HG03039 (cell line): Measurements from ENCODE around the gene SAMD4A.

Experiments used
- ATAC-seq: cut with Tn5 transposase; IDR thresholded peaks from one replicate; pipeline ENCODE4 v1.9.1; 2021; ENCODE audit warnings: mild to moderate bottlenecking, moderate library complexity; ENCODE audit not compliant: unreplicated experiment

SAMD4A gene, protein sequence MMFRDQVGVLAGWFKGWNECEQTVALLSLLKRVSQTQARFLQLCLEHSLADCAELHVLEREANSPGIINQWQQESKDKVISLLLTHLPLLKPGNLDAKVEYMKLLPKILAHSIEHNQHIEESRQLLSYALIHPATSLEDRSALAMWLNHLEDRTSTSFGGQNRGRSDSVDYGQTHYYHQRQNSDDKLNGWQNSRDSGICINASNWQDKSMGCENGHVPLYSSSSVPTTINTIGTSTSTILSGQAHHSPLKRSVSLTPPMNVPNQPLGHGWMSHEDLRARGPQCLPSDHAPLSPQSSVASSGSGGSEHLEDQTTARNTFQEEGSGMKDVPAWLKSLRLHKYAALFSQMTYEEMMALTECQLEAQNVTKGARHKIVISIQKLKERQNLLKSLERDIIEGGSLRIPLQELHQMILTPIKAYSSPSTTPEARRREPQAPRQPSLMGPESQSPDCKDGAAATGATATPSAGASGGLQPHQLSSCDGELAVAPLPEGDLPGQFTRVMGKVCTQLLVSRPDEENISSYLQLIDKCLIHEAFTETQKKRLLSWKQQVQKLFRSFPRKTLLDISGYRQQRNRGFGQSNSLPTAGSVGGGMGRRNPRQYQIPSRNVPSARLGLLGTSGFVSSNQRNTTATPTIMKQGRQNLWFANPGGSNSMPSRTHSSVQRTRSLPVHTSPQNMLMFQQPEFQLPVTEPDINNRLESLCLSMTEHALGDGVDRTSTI

DNA sequence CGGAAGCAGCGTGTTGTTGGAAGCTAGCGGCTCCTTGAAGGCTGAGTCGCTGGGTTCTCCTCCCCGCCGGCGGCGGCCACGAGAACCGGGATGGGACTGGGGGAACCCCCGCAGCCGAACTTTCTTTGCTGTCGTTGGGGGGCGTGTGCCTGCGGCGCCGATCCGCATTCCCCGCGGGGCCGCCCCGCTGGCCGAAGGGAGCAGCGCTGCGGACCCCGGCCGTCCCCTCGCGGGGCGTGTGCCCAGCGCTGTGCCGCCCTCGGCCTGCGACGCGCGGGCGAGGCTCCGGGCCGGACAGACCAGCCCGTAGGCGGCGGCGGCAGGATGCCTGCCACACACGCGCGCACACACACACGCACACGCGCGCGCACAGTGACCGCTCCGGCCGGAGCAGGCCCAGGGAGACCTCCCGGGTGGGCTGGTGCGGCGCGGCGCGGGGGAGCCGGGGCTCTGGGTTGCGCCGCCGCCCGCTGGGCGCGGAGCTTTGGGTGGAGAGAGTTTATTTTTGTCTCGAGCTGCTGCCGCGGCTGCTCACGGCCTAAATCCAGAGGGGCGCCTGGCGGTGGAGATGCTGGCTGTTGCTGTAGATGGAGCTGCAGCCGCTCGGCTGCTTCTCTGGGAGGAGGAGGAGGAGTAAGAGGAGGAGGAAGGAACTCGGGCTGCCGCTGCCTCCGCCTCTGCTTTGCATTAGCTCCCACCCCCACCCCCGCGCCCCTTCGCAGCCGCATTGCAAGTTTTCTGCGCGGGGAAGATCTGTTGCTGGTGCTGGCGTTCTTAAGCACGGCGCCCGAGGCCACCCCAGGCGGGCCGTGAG is at the start of gene SAMD4A:
Gene SAMD4A (plus strand): TSS at position 719 of the 814 bp plus-strand sequence. CDS start 789 bp downstream, outside the sequence.
- ATAC-seq: peak; percentile 36

DNA sequence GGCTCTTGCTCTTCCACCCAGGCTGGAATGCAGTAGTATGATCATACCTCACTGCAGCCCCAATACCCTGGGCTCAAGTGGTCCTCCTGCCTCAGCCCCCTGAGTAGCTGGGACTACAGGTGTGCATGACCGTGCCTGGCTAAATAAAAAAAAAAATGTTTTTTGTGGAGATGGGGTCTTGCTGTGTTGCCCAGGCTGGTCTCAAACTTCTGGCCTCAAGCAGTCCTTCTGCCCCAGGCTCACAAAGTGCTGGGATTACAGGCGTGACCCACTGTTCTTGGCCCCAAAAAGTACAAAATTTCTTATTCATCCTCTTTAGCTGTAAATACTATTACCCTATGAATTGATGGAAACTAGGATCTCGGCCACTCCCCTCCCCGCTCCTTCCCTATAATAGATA is 42.5 kb upstream of the SAMD4A start:
- ATAC-seq: no peak

DNA sequence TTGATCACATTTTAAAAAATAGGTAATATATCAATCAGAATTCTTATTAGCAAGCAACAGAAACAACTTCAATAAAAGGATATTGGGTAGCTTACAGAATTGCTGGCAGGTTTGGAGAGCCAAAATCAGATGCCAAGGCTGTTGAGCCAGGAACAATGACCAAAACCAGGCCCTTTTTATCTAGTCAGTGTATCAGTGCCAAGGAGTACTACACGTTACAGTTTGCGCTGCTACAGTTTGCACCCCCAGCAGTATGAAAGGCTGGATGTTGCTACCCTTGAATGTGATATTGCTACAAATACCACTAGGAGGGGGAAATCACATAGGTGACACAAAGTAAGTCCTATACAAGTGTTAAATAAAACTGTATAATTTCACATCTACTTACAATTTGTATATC is 38.0 kb upstream of the SAMD4A start:
- no peak for ATAC-seq

DNA sequence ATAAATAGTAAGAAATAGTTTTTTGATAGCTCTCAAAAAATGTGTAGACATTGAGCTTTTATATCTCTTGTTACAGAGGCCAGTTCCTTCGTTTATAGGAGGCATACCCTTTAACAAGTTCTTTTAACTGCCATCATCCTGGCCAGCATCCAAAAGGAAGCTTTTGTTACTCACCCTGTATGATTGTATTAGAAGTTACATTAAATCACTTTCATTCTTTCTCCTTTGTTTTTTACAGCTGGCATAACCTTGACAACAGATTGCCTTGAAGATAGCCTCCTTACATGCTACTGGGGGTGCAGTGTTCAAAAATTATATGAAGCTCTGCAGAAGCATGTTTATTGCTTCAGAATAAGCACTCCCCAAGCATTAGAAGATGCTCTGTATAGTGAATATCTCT is 37.1 kb upstream of the SAMD4A start:
- ATAC-seq: no peak

DNA sequence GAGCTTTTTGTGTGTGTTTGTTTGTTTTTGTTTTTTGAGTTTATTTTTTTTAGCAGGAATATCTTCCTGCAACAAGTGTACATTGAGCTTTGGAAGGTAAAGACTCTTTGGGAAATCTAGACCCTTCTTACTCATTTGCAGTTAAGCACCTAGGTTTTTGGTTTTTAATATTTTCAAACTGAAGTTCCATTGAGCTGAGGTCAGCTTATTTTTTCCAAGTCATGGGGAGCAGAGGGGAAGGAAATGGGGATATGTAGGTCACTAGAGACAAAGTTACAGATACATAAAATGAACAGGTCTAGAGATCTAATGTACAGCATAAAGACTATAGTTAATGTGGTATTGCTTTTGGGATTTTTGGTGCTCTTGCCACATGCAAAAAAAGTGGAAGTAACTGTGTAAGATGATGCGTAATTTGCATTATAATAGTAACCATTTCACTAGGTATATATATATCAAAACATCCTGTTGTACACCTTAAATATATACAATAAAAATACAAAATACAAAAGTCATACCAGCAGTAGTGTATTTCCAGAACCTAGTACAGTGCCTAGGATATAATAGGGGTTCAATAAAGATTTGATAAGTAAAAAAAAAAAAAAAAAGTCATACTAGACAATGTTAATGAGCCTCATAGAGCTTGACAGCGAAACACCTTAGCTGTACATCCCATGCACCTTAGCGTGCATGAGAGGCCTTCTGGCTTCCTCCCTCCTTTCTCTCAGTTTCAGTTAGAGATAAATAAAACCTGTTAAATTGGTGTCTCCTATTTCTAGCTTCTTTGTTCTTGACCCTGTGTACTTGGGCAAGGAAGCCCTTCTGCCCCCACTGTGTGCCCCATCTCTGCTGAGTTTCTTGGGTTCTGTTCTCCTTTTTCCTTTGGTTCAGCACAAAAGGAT is 34.6 kb upstream of the SAMD4A start:
- ATAC-seq: peak; percentile 87

DNA sequence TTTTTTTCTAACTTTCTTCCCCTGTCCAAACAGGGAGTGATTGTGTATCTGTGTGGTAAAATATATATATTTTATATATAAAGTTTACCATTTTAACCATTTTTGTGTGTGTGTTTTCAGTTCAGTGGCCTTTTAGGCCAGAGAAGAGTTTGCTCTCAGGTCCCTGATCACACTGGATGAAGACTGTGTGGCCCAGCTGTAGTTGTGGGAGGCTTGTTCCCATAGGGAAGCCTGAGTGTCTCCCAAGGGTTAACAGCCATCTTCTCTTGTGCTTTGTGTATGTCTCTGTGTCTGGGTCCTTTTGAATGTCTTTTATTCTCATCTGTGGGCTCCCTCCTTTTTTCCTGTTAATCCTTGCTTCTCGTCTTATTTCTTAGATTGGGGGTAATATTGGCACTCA is 33.8 kb upstream of the SAMD4A start:
- ATAC-seq: peak; percentile 15

DNA sequence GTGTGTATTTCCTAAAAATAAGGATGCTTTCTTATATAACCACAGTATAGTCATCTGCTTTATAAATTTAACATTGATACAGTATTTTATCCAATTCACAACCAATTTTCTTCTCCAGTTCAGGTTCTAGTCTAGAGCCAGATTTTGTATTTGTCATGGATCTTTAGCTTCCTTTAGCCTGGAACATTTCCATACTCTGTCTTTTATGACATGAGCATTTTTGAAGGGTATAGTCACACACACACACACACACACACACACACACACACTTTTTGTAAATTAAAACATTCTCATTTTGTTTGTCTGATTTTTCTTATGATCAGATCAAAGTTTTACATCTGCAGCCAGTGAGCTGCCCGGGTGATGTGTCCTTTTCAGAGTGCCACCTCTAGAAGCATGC is 31.8 kb upstream of the SAMD4A start:
- ATAC-seq: no peak

DNA sequence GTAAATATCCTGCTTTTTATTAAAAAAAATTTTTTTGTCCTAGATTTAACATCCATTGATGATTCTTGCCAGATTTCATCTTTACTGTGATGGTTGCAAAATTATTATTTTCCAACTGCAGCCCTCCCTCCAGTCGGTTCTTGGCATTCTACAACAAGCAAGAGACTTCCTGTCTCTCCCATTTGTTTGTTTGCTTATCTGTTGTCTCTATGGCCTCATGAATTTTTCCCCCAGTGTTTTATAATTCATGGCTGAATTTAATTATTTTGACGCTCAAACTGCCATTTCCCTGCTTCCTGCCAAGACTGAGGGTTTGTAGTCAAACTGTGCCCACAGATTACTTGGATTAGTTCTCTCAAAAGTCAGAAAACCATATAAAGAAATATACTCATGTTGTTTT is 31.3 kb upstream of the SAMD4A start:
- ATAC-seq: no peak

DNA sequence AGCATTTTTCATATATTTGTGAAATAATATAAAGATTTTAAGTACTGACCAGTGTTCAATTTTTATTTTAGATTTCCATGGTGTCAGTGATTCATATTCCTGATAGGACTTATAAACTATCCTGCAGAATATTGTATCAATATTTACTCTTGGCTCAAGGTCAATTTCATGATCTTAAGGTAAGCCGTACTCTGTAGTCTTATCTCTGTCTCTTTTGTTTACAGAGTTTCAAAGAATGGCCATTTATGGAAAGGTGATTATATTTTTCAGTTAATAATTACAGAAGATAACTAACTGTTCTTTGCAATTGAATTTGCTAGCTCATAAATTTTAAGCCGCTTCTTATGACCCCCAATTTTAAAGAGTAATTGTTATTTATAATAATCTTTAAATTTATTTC is 29.3 kb upstream of the SAMD4A start:
- no peak for ATAC-seq

DNA sequence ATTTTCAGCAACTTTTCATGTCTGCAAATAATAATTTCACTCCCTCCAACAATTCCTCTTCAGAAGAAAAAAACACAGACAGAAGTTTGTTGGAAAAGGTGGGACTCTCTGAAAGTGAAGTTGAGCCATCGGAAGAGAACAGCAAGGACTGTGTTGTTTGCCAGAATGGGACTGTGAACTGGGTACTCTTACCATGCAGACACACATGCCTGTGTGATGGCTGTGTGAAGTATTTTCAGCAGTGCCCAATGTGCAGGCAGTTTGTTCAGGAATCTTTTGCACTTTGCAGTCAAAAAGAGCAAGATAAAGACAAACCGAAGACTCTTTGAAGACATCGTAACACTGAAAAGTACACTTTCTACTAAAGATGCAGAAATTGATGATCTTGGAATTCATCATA is 28.9 kb upstream of the SAMD4A start:
- ATAC-seq: no peak

DNA sequence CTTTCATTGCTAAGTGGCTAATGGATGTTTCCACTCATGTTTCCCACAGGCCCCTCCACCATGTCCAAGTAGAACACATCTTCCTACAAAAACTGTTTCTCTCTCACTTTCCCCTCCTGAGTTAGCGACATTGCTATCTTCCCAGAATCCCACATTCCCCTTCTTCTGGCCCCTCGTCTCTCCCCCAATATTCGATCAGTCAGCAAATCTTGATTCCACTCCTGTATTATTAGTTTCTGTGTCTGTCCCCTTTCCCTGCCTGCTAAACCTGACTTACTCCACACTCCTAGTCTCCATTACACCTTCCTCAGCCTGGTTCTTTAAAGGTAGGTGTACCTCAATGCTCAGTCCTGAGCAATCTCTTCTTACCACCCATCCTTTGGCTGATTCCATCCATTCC is 19.3 kb upstream of the SAMD4A start:
- ATAC-seq: no peak

DNA sequence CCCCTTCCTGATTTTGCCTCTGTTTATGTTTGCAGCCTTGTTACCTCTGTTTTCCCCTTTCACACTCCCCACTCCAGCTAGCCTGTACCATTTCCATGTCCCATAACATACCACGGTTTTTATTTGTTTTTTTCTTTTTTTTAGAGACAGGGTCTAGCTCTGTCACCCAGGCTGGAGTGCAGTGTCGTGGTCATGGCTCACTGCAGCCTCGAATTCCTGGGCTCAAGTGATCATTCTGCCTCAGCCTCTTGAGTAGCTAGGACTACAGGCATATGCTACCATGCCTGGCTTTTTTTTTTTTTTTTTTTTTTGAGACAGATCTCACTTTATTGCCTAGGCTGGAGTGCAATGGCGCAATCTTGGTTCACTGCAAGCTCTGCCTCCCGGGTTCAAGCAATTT is 18.4 kb upstream of the SAMD4A start:
- ATAC-seq: no peak

DNA sequence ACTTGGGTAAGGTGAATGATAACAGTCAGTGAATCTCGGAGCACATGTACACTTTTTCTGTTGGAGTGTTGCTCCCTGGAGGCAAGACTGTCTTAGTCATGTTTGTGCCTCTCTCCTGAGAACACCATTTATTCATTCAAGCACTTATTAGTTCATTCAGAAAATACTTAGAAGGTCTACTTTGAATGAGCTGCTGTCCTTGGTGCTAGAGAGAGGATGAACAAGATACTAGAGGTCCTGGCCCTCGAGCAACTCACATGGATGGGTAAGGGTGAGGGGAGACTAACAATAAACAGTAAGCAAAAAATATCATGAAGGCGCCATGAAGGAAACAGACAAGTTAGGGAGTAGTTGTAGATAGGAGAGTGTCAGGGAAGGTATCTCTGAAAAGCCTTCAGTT is 17.1 kb upstream of the SAMD4A start:
- no peak for ATAC-seq

DNA sequence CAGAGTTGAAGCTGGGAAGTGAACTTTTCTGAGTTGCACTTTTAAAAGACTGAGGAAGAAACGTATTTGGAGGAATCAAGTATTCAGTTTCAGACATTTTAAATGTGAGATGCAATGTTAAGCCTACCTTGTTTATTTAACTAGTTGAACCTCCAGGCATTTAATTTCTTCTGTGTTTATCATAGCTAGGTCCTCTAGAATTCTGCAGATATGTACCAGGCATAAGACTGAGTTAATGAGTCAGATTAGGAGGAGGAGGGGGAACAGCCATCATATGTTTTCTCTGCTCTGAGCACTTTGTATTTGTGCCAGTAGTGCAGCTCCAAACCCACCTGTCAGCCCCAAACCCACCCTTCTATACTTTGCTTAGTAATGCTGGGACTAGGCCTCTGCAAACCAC is 16.4 kb upstream of the SAMD4A start:
- no peak for ATAC-seq

DNA sequence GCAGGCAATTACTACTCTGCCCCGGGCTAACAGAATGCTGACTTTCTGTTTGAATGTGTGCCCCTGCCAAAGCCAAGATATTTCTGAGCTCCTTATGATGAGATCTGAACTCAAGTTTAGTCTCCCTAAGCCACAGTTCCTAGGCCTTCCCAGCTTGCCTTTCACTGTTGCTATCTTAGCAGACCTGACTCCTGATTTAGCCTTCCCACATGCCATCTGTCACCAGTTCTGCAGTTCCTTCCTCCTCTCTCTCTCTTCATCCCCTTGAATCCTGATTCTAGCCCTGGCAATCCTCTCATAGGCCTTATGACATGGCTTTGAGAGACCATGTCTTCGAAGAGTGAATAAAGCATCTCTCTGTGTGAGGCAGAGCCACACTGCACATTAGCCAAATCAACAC is 12.5 kb upstream of the SAMD4A start:
- no peak for ATAC-seq

DNA sequence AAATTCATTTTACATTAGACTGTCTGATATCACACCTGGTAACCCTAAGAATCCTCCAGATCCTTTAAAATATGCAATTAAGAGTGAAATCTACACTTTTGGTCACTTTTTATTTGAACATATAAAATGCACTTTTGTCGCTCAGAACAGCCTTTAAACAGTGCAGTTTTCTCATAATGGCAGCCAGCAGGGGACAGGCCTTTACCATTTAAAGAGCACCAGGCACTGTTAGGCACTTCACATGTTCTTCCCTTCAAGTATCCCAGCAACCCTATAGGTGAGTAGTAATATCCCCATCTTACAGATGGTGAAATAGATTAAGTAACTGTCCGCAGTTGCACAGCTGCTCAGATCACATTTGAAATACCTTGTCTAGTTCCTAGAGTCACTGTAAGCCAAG is 11.3 kb upstream of the SAMD4A start:
- no peak for ATAC-seq

DNA sequence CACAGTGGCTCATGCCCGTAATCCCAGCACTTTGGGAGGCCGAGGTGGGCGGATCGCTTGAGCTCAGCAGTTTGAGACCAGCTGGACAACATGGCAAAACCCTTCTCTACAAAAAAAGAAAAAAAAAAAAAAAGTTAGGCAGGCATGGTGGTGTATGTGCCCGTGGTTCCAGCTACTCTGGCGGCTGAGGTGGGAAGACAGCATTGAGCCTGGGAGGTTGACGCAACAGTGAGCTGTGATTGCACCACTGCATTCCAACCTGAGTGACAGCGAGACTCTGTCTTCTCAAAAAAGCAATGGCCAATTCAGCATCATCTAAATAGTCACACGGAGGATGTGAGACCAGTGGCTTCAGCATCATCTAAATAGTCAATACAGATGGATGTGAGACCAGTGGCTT is 10.4 kb upstream of the SAMD4A start:
- no peak for ATAC-seq

DNA sequence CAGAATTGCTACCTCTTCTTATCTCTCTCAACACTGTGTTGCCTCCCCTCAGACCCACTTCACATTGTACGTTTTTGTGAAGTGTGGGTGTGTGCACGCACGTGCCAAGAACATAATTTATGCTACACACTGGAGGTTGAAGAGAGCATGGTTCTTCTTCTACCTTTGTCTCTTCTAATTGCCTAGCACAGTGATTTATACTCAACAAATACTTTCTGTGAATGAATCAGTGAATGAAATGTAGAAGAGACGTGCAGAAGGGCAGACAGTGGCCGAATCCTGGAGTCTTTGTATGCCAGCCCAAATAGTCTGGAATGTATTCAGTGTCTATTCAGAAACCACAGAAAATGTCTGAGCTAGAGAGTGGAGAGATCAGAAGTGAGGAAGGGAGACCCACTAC is 4.6 kb upstream of the SAMD4A start:
- ATAC-seq: no peak

DNA sequence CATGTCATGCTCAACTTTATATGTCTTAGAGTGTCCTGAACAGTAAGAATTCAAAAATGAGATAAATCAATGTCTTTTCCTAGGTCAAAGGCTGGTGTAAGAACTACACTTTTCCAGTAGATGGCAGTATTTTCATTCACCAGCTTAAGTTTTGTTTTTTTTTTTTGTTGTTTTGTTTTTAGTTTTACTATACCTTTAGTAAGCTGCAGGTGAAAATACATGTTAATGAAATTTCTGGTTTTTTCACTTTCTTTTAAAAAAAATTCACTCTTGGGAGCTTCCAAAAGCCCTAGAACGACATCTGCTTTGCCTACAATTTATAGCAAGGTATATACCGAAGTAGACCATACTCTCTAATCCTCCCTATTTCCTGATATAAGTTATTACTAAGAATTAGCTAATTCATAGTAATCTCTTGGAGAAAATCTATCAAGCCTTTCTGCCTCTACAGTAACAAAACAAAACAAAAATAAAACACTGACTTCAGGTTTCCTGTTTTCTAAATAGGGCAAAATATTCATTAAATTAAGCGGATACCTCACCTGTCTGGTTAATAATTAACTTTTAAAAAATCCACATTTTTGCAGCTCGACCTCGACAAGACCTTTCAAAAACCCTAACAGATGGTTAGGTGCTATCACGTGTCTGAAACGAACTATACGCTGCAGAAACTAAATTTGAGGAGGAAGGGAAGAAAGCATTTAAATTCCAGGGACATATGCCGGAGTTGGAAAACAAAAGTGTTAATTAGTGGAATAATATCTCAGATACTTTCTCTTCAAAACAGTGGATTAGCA is 2.7 kb upstream of the SAMD4A start:
- ATAC-seq: no peak
